AG04450 (cell line): Measurements from ENCODE around the gene SMURF2. TPM values are rescaled to one million over a fixed set of nuclear protein-coding genes. Genes with fewer than 3 reads are reported as not detected.

Experiments
- CTCF ChIA-PET: fragments of 300-600, 350-600 bp; formaldehyde crosslinking; extraction: SDS; loops from one replicate; lab custom pipeline; 2022; ENCODE audit warnings: antibody characterized with exemption, inconsistent platforms; lab: Charles Lee
- POLR2A ChIA-PET: fragments of 350-600 bp; formaldehyde crosslinking; extraction: SDS; loops from one replicate; lab custom pipeline; 2021; ENCODE audit warnings: antibody characterized with exemption, inconsistent platforms; lab: Yijun Ruan, JAX
- DNase-seq: peaks from one replicate; pipeline ENCODE4 v3.0.0-alpha.2; 2011; ENCODE audit warnings: low read depth, low spot score
- H3K27ac ChIP-seq: one replicate; pipeline ENCODE4 v1.5.1; 2012; ENCODE audit warnings: low read depth, low read length, control low read depth
- H3K27me3 ChIP-seq: one replicate; pipeline ENCODE4 v1.6.0; 2012; ENCODE audit warnings: low read length; ENCODE audit not compliant: control insufficient read depth, insufficient read depth
- H3K4me3 ChIP-seq: 2 replicates; pipeline ENCODE4 v1.5.1; 2011; ENCODE audit warnings: mild to moderate bottlenecking, low read depth, low read length, control low read depth
- H3K9me3 ChIP-seq: 2 replicates; pipeline ENCODE4 v1.5.1; 2012; ENCODE audit warnings: low read length; ENCODE audit not compliant: control insufficient read depth, insufficient read depth
- CTCF ChIP-seq: IDR thresholded peaks from 2 replicates; pipeline ENCODE4 v1.5.1; 2011; ENCODE audit warnings: low read depth, low read length, control low read depth, inconsistent platforms
- polyA plus RNA-seq: library from polyadenylated mRNA; depleted of rRNA; stranded (reverse); fragments of >200 nt; gene quantifications from 2 replicates; pipeline ENCODE4 v1.2.3, GENCODE V29; 2011

Gene SMURF2
- polyA plus RNA-seq, 1 experiment: 147 TPM

- ChIA-PET CTCF (interaction anchor here (1.1 kb wide), 1 partner anchor 10 kb away, joined by 3 read pairs; no protein-coding TSS in a partner anchor), POLR2A (interaction anchor here (0.7 kb wide), 1 partner anchor 28 kb away, joined by 4 read pairs; no protein-coding TSS in a partner anchor)
- no peak for DNase-seq
- Histone ChIP-seq H3K27ac (no peak overlapping the region), H3K9me3 (peaks cover 6% of the 10 kb centered on the region), H3K27me3 (no peaks in the 10 kb centered on the region), H3K4me3 (no peak overlapping the region)
- TF ChIP-seq CTCF: no peak
Observed at GRCh38 chr17:64651889-64652288, 10.2 kb downstream of the SMURF2 start.

- no peak for TF ChIP-seq CTCF
- ChIA-PET CTCF (interaction anchor here (0.7 to 1.8 kb wide), 3 partner anchors 61 to 229 kb away, joined by 3 to 5 read pairs (median 3); no protein-coding TSS in a partner anchor), POLR2A (no interaction called here)
- Histone ChIP-seq H3K4me3 (no peak overlapping the region), H3K9me3 (no peaks in the 10 kb centered on the region), H3K27ac (no peak overlapping the region), H3K27me3 (no peaks in the 10 kb centered on the region)
- DNase-seq: no peak
Observed at GRCh38 chr17:64648234-64648633, 13.9 kb downstream of the SMURF2 start.

- CTCF ChIA-PET: interaction anchor here (0.6 to 1.8 kb wide), 5 partner anchors 62 to 1078 kb away, joined by 3 to 6 read pairs (median 3); no protein-coding TSS in a partner anchor
- DNase-seq: no peak
- no peak for TF ChIP-seq CTCF
- H3K27me3 ChIP-seq: no peaks in the 10 kb centered on the region
- no peak overlapping the region for H3K4me3 ChIP-seq
- POLR2A ChIA-PET: no interaction called here
- no peaks in the 10 kb centered on the region for H3K9me3 ChIP-seq
- H3K27ac ChIP-seq: no peak overlapping the region
Observed at GRCh38 chr17:64647817-64648216, 14.3 kb downstream of the SMURF2 start.

GRCh38 chr17:64639516-64639915 lies 22.6 kb downstream of the SMURF2 start:
- POLR2A ChIA-PET: interaction anchor here (0.6 kb wide), 1 partner anchor 20 kb away, joined by 6 read pairs; no protein-coding TSS in a partner anchor
- DNase-seq: no peak
- TF ChIP-seq CTCF: no peak
- CTCF ChIA-PET: interaction anchor here (3.8 kb wide), 1 partner anchor 10 kb away, joined by 20 read pairs; no protein-coding TSS in a partner anchor
- Histone ChIP-seq H3K4me3 (no peak overlapping the region), H3K27ac (no peak overlapping the region), H3K9me3 (no peaks in the 10 kb centered on the region), H3K27me3 (no peaks in the 10 kb centered on the region)

GRCh38 chr17:64638552-64639203 lies 23.4 kb downstream of the SMURF2 start:
- H3K27ac ChIP-seq: no peak overlapping the region
- no peak overlapping the region for H3K4me3 ChIP-seq
- no peak for TF ChIP-seq CTCF
- no peak for DNase-seq
- CTCF ChIA-PET: interaction anchor here (0.5 to 3.8 kb wide), 2 partner anchors 11 to 16 kb away, joined by 3 to 20 read pairs; no protein-coding TSS in a partner anchor
- no peaks in the 10 kb centered on the region for H3K27me3 ChIP-seq
- H3K9me3 ChIP-seq: no peaks in the 10 kb centered on the region
- POLR2A ChIA-PET: interaction anchor here (0.6 kb wide), 1 partner anchor 20 kb away, joined by 6 read pairs; no protein-coding TSS in a partner anchor
